A549 (cell line): ENCODE results near the gene BBIP1. TPM values are rescaled to one million over a fixed set of nuclear protein-coding genes. Genes with fewer than 3 reads are reported as not detected.

Experiments
- ATAC-seq, 2 experiments: fragments of 200-7000 bp in 1 of 2; fragments of >200 bp in 1 of 2; cut with Nextera tagmentation in 1 of 2; cut with Tn5 transposase in 1 of 2; 3 replicates each; pipeline versions ENCODE4 v1.8.0 to v1.9.1; 2018 to 2020; ENCODE audit warnings: mild to moderate bottlenecking in 1 of 2, moderate library complexity in 1 of 2
- CTCF ChIA-PET: fragments of 300-600 bp; sonication (Branson Sonifier 250); formaldehyde crosslinking; extraction: SDS; loops from one replicate; lab custom pipeline; 2021; ENCODE audit warnings: antibody characterized with exemption, inconsistent platforms; lab: Yijun Ruan, JAX
- POLR2A ChIA-PET: fragments of 350-600 bp; formaldehyde crosslinking; extraction: SDS; loops from one replicate; lab custom pipeline; 2021; ENCODE audit warnings: antibody characterized with exemption, inconsistent platforms; lab: Yijun Ruan, JAX
- DNase-seq, 2 experiments: peaks; one replicate each; pipeline versions ENCODE4 v3.0.0 to v3.0.0-alpha.2; 2011 to 2016; ENCODE audit warnings: low read depth in 1 of 2, low spot score in 1 of 2
- FAIRE-seq: peaks from 2 replicates; lab custom pipeline; 2011; peaks lifted over from hg19 to GRCh38; lab: Jason Lieb, UNC
- H3K27ac ChIP-seq, 2 experiments: fragments of >200 bp; sonication (Bioruptor Twin); formaldehyde crosslinking; 3 replicates each; pipeline ENCODE4 v1.5.1; 2016 to 2017
- H3K4me1 ChIP-seq: fragments of >200 bp; sonication (Bioruptor Twin); formaldehyde crosslinking; 3 replicates; pipeline ENCODE4 v1.6.1; 2016
- H3K4me2 ChIP-seq: fragments of >200 bp; sonication (Bioruptor Twin); formaldehyde crosslinking; 3 replicates; pipeline ENCODE4 v1.6.1; 2016
- H3K4me3 ChIP-seq: fragments of >200 bp; sonication (Bioruptor Twin); formaldehyde crosslinking; 3 replicates; pipeline ENCODE4 v1.5.1; 2016
- H3K9me3 ChIP-seq: fragments of >200 bp; sonication (Bioruptor Twin); formaldehyde crosslinking; 3 replicates; pipeline ENCODE4 v1.6.1; 2016
- CHD4 ChIP-seq: fragments of 200-600 bp; sonication (generic); IDR thresholded peaks from 2 replicates; pipeline ENCODE4 v1.6.1; 2016; ENCODE audit warnings: antibody characterized with exemption, mild to moderate bottlenecking, borderline replicate concordance
- EHMT2 ChIP-seq: fragments of 200-600 bp; sonication (generic); IDR thresholded peaks from 2 replicates; pipeline ENCODE4 v1.6.1; 2016; ENCODE audit warnings: antibody characterized with exemption, low read depth, mild to moderate bottlenecking, moderate library complexity
- FOSB ChIP-seq: fragments of 250-450 bp; sonication (Bioruptor Pico); IDR thresholded peaks from 2 replicates; pipeline ENCODE4 v1.5.0; 2020; ENCODE audit warnings: mild to moderate bottlenecking, moderate library complexity
- FOSL2 ChIP-seq, 2 experiments: fragments of 450-650 bp in 1 of 2; fragments of >200 bp in 1 of 2; sonication (Bioruptor Twin) in 1 of 2; formaldehyde crosslinking; IDR thresholded peaks; 2 replicates each; pipeline versions ENCODE4 v1.5.0 to v1.6.1; 2016 to 2020; ENCODE audit warnings: mild to moderate bottlenecking in 1 of 2, moderate library complexity in 1 of 2
- FOXS1 ChIP-seq: fragments of 250-450 bp; sonication (Bioruptor Pico); IDR thresholded peaks from 2 replicates; pipeline ENCODE4 v1.5.0; 2020; ENCODE audit warnings: mild to moderate bottlenecking, moderate library complexity
- GATA3 ChIP-seq: IDR thresholded peaks from 2 replicates; pipeline ENCODE4 v1.6.1; 2012; ENCODE audit warnings: borderline replicate concordance
- HEYL ChIP-seq: fragments of 250-450 bp; sonication (Bioruptor Pico); IDR thresholded peaks from 2 replicates; pipeline ENCODE4 v1.8.0; 2021; ENCODE audit warnings: mild to moderate bottlenecking, moderate library complexity
- HOXA7 ChIP-seq: fragments of 250-450 bp; sonication (Bioruptor Pico); IDR thresholded peaks from 2 replicates; pipeline ENCODE4 v1.5.0; 2020; ENCODE audit warnings: mild to moderate bottlenecking, moderate library complexity
- HOXB5 ChIP-seq: fragments of 250-450 bp; sonication (Bioruptor Pico); IDR thresholded peaks from 2 replicates; pipeline ENCODE4 v1.5.0; 2020; ENCODE audit warnings: mild to moderate bottlenecking, moderate library complexity
- JUNB ChIP-seq: fragments of >200 bp; sonication (Bioruptor Twin); formaldehyde crosslinking; IDR thresholded peaks from 2 replicates; pipeline ENCODE4 v1.6.1; 2016
- KDM1A ChIP-seq: fragments of 200-600 bp; sonication (generic); IDR thresholded peaks from 2 replicates; pipeline ENCODE4 v1.6.1; 2016; ENCODE audit warnings: low read depth, mild to moderate bottlenecking
- KDM5A ChIP-seq: fragments of 200-600 bp; sonication (generic); IDR thresholded peaks from 2 replicates; pipeline ENCODE4 v1.6.1; 2016; ENCODE audit warnings: antibody characterized with exemption, mild to moderate bottlenecking
- MAFK ChIP-seq: fragments of 450-650 bp; IDR thresholded peaks from 2 replicates; pipeline ENCODE4 v1.6.1; 2014; ENCODE audit not compliant: partially characterized antibody
- NPAS2 ChIP-seq: fragments of 250-450 bp; sonication (Bioruptor Pico); IDR thresholded peaks from 2 replicates; pipeline ENCODE4 v1.8.0; 2022; ENCODE audit warnings: mild to moderate bottlenecking, moderate library complexity, borderline replicate concordance
- POLR2A ChIP-seq: IDR thresholded peaks from 2 replicates; pipeline ENCODE4 v1.6.1; 2012; ENCODE audit warnings: mild to moderate bottlenecking, low read length
- RAD21 ChIP-seq, 2 experiments: fragments of >200 bp in 1 of 2; sonication (Bioruptor Twin) in 1 of 2; formaldehyde crosslinking in 1 of 2; IDR thresholded peaks in 1 of 2; conservative IDR thresholded peaks in 1 of 2; 2 replicates in 1 of 2; 3 replicates in 1 of 2; pipeline ENCODE4 v1.6.1; 2012 to 2018; ENCODE audit warnings: inconsistent platforms in 1 of 2
- RCOR1 ChIP-seq: fragments of 150-350 bp; IDR thresholded peaks from 2 replicates; pipeline ENCODE4 v1.6.1; 2014; ENCODE audit warnings: antibody characterized with exemption, low read length, low read depth
- ZC3H11A ChIP-seq: fragments of 450-650 bp; IDR thresholded peaks from 2 replicates; pipeline ENCODE4 v1.6.1; 2014; ENCODE audit warnings: antibody characterized with exemption, mild to moderate bottlenecking
- WGBS: methylation state at CpG from one replicate; pipeline ENCODE4 v1.1.6; 2017; ENCODE audit errors: missing lambda C conversion rate; 5-methylcytosine and 5-hydroxymethylcytosine counted together
- polyA plus RNA-seq, 4 experiments: library from polyadenylated mRNA; depleted of rRNA in 3 of 4; stranded (reverse); fragments of >200 nt; fragmentation: RNase III in 1 of 4; extraction: RNeasy Plus Mini Kit Qiagen cat#74134 plus additional on column Dnase treatment in 1 of 4; gene quantifications; 2 replicates in 3 of 4; 3 replicates in 1 of 4; pipeline ENCODE4 v1.2.3, GENCODE V29; 2011 to 2017
- TF ChIP-seq, protein P1 (sequence below): fragments of 250-450 bp; sonication (Bioruptor Pico); IDR thresholded peaks from 2 replicates; pipeline ENCODE4 v1.5.0; 2020; ENCODE audit warnings: low read depth, mild to moderate bottlenecking, moderate library complexity
- TF ChIP-seq, protein P2 (sequence below): fragments of >200 bp; sonication (Bioruptor Twin); formaldehyde crosslinking; IDR thresholded peaks from 2 replicates; pipeline ENCODE4 v1.6.1; 2016
- TF ChIP-seq, protein P3 (sequence below): fragments of 150-350 bp; IDR thresholded peaks from 2 replicates; pipeline ENCODE4 v1.6.1; 2014; ENCODE audit warnings: low read depth, mild to moderate bottlenecking, low read length
- TF ChIP-seq, protein P4 (sequence below): fragments of 450-650 bp; IDR thresholded peaks from 2 replicates; pipeline ENCODE4 v1.6.1; 2014; ENCODE audit warnings: antibody characterized with exemption

Gene BBIP1
- polyA plus RNA-seq, 2 of the 4 experiments (the other 2 are of a cell fraction), result 57.2 to 83.4 TPM

DNA sequence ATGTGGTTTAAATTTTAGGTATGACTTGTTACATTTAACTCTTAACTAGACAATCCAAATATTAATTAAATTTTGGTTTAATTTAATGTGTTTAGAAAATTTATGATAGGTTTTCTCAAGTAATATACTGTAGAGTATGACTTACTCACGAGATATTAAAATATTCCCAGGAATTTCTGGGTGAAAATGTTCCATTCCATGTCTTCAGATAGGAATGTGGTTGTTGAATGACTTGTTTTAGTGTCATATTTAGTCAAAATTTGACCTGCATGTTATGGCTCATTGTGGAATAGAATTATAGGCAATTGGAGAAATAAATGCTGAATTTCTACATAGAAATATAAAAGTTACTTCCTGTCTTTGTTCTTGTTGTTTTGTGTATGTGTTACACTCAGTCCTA is 47.2 kb upstream of the BBIP1 start:
- DNase-seq (no peak), FAIRE-seq (no peak), ATAC-seq (no peak)
- Histone ChIP-seq H3K4me1 (no peaks in the 10 kb centered on the region), H3K4me3 (no peak overlapping the region), H3K4me2 (no peak overlapping the region), H3K27ac (no peak overlapping the region), H3K9me3 (no peaks in the 10 kb centered on the region)
- ChIA-PET CTCF (interaction anchor here (0.8 kb wide), 1 partner anchor 11 kb away, joined by 3 read pairs; no protein-coding TSS in a partner anchor), POLR2A (no interaction called here)
- 83% methylated on average over 1 of the region's 1 CpG for WGBS
- TF ChIP-seq POLR2A (no peak), FOSB (CRISPR knock-in tag) (no peak), MAFK (no peak), HOXB5 (CRISPR knock-in tag) (no peak), ZC3H11A (no peak), FOXS1 (CRISPR knock-in tag) (no peak), CHD4 (no peak)
- TF ChIP-seq, protein P1, sequence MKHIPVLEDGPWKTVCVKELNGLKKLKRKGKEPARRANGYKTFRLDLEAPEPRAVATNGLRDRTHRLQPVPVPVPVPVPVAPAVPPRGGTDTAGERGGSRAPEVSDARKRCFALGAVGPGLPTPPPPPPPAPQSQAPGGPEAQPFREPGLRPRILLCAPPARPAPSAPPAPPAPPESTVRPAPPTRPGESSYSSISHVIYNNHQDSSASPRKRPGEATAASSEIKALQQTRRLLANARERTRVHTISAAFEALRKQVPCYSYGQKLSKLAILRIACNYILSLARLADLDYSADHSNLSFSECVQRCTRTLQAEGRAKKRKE (CRISPR knock-in tag), result no peak

DNA sequence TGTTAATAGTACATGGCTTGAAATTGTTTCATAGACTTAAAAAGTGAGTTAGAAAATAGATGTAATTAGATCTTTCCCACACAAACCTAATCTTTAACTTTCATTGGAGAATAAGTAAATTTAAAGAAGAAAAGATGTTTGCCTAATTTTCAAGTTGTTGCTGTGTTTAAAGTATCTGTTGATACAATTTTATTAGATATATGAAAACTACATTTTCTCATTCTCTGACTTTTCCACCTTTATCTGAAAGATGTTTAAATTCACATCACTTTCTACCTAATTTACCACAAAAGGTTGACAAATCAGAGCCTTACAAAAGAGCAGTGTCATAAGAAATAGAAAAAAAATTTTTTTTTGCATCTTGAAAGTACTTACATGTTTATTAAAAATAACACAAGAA is 46.2 kb upstream of the BBIP1 start:
- ATAC-seq (no peak), FAIRE-seq (no peak), DNase-seq (no peak)
- Histone ChIP-seq H3K4me1 (no peaks in the 10 kb centered on the region), H3K4me3 (no peak overlapping the region), H3K4me2 (no peak overlapping the region), H3K27ac (no peak overlapping the region), H3K9me3 (no peaks in the 10 kb centered on the region)
- POLR2A ChIA-PET, result no interaction called here
- CTCF ChIA-PET, result no interaction called here
- no peak for TF ChIP-seq EHMT2
- TF ChIP-seq NPAS2 (CRISPR knock-in tag), result no peak
- TF ChIP-seq, protein P2, sequence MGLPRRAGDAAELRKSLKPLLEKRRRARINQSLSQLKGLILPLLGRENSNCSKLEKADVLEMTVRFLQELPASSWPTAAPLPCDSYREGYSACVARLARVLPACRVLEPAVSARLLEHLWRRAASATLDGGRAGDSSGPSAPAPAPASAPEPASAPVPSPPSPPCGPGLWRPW, result no peak
- TF ChIP-seq, protein P3, sequence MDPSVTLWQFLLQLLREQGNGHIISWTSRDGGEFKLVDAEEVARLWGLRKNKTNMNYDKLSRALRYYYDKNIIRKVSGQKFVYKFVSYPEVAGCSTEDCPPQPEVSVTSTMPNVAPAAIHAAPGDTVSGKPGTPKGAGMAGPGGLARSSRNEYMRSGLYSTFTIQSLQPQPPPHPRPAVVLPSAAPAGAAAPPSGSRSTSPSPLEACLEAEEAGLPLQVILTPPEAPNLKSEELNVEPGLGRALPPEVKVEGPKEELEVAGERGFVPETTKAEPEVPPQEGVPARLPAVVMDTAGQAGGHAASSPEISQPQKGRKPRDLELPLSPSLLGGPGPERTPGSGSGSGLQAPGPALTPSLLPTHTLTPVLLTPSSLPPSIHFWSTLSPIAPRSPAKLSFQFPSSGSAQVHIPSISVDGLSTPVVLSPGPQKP, result no peak
- no peak for TF ChIP-seq FOSL2 (IDR thresholded peaks at IDR 0.05)
- TF ChIP-seq FOSL2 (CRISPR knock-in tag; IDR thresholded peaks at IDR 0.05), result no peak
- TF ChIP-seq HOXA7, result no peak
- TF ChIP-seq HEYL (CRISPR knock-in tag), result no peak
- TF ChIP-seq RCOR1, result no peak
- TF ChIP-seq ZC3H11A, result no peak
- TF ChIP-seq RAD21 (conservative IDR thresholded peaks at IDR 0.05 in 1 of 2, IDR thresholded peaks at IDR 0.05 in 1 of 2), result no peak
- TF ChIP-seq MAFK, result no peak
- no peak for TF ChIP-seq KDM1A
- TF ChIP-seq KDM5A, result no peak

DNA sequence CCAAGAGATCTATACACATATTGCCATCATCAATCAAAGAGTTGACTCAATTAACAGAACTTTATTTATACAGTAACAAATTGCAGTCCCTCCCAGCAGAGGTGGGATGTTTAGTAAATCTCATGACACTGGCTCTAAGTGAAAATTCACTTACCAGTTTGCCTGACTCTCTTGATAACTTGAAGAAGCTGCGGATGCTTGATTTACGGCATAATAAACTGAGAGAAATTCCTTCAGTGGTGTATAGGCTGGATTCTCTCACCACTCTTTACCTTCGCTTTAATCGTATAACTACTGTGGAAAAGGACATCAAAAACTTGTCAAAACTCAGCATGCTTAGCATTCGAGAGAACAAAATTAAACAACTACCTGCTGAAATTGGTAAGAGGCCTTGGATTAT is 45.7 kb upstream of the BBIP1 start:
- DNase-seq (no peak), ATAC-seq (no peak), FAIRE-seq (no peak)
- Histone ChIP-seq H3K27ac (no peak overlapping the region), H3K4me3 (no peak overlapping the region), H3K9me3 (no peaks in the 10 kb centered on the region), H3K4me2 (no peak overlapping the region), H3K4me1 (no peaks in the 10 kb centered on the region)
- POLR2A ChIA-PET, result no interaction called here
- CTCF ChIA-PET, result no interaction called here
- no peak for TF ChIP-seq FOSL2 (IDR thresholded peaks at IDR 0.05)
- no peak for TF ChIP-seq FOSL2 (CRISPR knock-in tag; IDR thresholded peaks at IDR 0.05)
- TF ChIP-seq, protein P1 (CRISPR knock-in tag), result no peak
- no peak for TF ChIP-seq GATA3
- TF ChIP-seq, protein P4, sequence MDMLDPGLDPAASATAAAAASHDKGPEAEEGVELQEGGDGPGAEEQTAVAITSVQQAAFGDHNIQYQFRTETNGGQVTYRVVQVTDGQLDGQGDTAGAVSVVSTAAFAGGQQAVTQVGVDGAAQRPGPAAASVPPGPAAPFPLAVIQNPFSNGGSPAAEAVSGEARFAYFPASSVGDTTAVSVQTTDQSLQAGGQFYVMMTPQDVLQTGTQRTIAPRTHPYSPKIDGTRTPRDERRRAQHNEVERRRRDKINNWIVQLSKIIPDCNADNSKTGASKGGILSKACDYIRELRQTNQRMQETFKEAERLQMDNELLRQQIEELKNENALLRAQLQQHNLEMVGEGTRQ, result no peak
- no peak for TF ChIP-seq NPAS2 (CRISPR knock-in tag)
- no peak for TF ChIP-seq JUNB
- no peak for TF ChIP-seq EHMT2
- 96% methylated on average over 5 of the region's 5 CpGs for WGBS
